Measurements from ENCODE around the gene CCR7. TPM values are rescaled to one million over a fixed set of nuclear protein-coding genes. Genes with fewer than 3 reads are reported as not detected.
"Not testable (repeated sequence)": the region's sequence is repeated elsewhere in the genome, so short reads cannot be mapped to it uniquely, and the experiment has no call there.

Gene CCR7
- total and polyA plus RNA-seq, 2 experiments from 2014 or later = not detected

- no peak for DNase-seq (ENCODE audit: low read depth in 1 of 2, low spot score in 1 of 2)
- no peaks in the 10 kb centered on the region for H3K9me3 ChIP-seq (ENCODE audit: low read depth)
- no peaks in the 10 kb centered on the region for H3K4me1 ChIP-seq (ENCODE audit: low read depth)
- no peak overlapping the region for H3K27ac ChIP-seq
- H3K4me3 ChIP-seq = no peak overlapping the region
- no peaks in the 10 kb centered on the region for H3K27me3 ChIP-seq
- H3K36me3 ChIP-seq = no peaks in the 10 kb centered on the region
- no peak for TF ChIP-seq CTCF (IDR thresholded peaks at IDR 0.05; ENCODE audit: low read depth, low read length)
These were observed 23.3 kb upstream of the CCR7 start for GRCh38 chr17:40588552-40588951.

GRCh38 chr17:40586264-40586663 lies 21.0 kb upstream of the CCR7 start:
- not testable (repeated sequence) for H3K27ac ChIP-seq; DNase-seq (ENCODE audit: low read depth in 1 of 2, low spot score in 1 of 2); H3K4me3 ChIP-seq; H3K36me3 ChIP-seq; H3K4me1 ChIP-seq (ENCODE audit: low read depth); H3K9me3 ChIP-seq (ENCODE audit: low read depth); H3K27me3 ChIP-seq

- H3K9me3 ChIP-seq (ENCODE audit: low read depth); H3K36me3 ChIP-seq; H3K27me3 ChIP-seq; DNase-seq (ENCODE audit: low read depth in 1 of 2, low spot score in 1 of 2); H3K4me3 ChIP-seq; H3K4me1 ChIP-seq (ENCODE audit: low read depth); H3K27ac ChIP-seq: not testable (repeated sequence)
These were observed 19.7 kb upstream of the CCR7 start for GRCh38 chr17:40584950-40585349.

- Histone ChIP-seq H3K27me3 (no peaks in the 10 kb centered on the region), H3K4me3 (no peak overlapping the region), H3K36me3 (no peaks in the 10 kb centered on the region), H3K27ac (no peak overlapping the region), H3K4me1 (ENCODE audit: low read depth) (no peaks in the 10 kb centered on the region), H3K9me3 (ENCODE audit: low read depth) (no peaks in the 10 kb centered on the region)
- TF ChIP-seq CTCF (IDR thresholded peaks at IDR 0.05; ENCODE audit: low read depth, low read length) = no peak
- no peak for DNase-seq (ENCODE audit: low read depth in 1 of 2, low spot score in 1 of 2)
These were observed 17.1 kb upstream of the CCR7 start for GRCh38 chr17:40582328-40582901.

GRCh38 chr17:40580140-40580539 lies 14.9 kb upstream of the CCR7 start:
- no peak overlapping the region for H3K4me3 ChIP-seq
- TF ChIP-seq CTCF (IDR thresholded peaks at IDR 0.05; ENCODE audit: low read depth, low read length) = no peak
- H3K36me3 ChIP-seq = no peaks in the 10 kb centered on the region
- H3K4me1 ChIP-seq (ENCODE audit: low read depth) = no peaks in the 10 kb centered on the region
- DNase-seq (ENCODE audit: low read depth in 1 of 2, low spot score in 1 of 2) = no peak
- no peak overlapping the region for H3K27ac ChIP-seq
- H3K9me3 ChIP-seq (ENCODE audit: low read depth) = no peaks in the 10 kb centered on the region
- no peaks in the 10 kb centered on the region for H3K27me3 ChIP-seq

GRCh38 chr17:40579471-40579870 lies 14.2 kb upstream of the CCR7 start:
- H3K27me3 ChIP-seq = no peaks in the 10 kb centered on the region
- no peak for DNase-seq (ENCODE audit: low read depth in 1 of 2, low spot score in 1 of 2)
- H3K4me3 ChIP-seq = no peak overlapping the region
- no peak overlapping the region for H3K27ac ChIP-seq
- no peak for TF ChIP-seq CTCF (IDR thresholded peaks at IDR 0.05; ENCODE audit: low read depth, low read length)
- H3K9me3 ChIP-seq (ENCODE audit: low read depth) = no peaks in the 10 kb centered on the region
- no peaks in the 10 kb centered on the region for H3K4me1 ChIP-seq (ENCODE audit: low read depth)
- H3K36me3 ChIP-seq = no peaks in the 10 kb centered on the region

- TF ChIP-seq CTCF (IDR thresholded peaks at IDR 0.05; ENCODE audit: low read depth, low read length) = no peak
- DNase-seq (ENCODE audit: low read depth in 1 of 2, low spot score in 1 of 2) = no peak
- no peaks in the 10 kb centered on the region for H3K27me3 ChIP-seq
- H3K36me3 ChIP-seq = no peaks in the 10 kb centered on the region
- no peaks in the 10 kb centered on the region for H3K9me3 ChIP-seq (ENCODE audit: low read depth)
- no peaks in the 10 kb centered on the region for H3K4me1 ChIP-seq (ENCODE audit: low read depth)
- no peak overlapping the region for H3K27ac ChIP-seq
- no peak overlapping the region for H3K4me3 ChIP-seq
These were observed 12.4 kb upstream of the CCR7 start for GRCh38 chr17:40577611-40578065.
